HL-60/S4 treated with phorbol 12-myristate 13-acetate at 8.2 ng/mL for 4 days and 3 days (cell line): ENCODE measurements around the gene TXNRD1.
"Not testable (repeated sequence)": the region's sequence is repeated elsewhere in the genome, so short reads cannot be mapped to it uniquely, and the experiment has no call there.

Experiments
- in situ Hi-C: fragments of 300-500 bp; cut with MboI; formaldehyde crosslinking; loops from 2 replicates; pipeline ENCODE4 v1.15.0; 2022; ENCODE audit warnings: low sequenced_read_pairs

TXNRD1 gene

GRCh38 chr12:104276273-104277131 lies 60.9 kb downstream of the TXNRD1 start:
- in situ Hi-C loops: no loop called here

- in situ Hi-C loops: no loop called here
Observed at GRCh38 chr12:104279164-104279563, 63.6 kb downstream of the TXNRD1 start.

DNA sequence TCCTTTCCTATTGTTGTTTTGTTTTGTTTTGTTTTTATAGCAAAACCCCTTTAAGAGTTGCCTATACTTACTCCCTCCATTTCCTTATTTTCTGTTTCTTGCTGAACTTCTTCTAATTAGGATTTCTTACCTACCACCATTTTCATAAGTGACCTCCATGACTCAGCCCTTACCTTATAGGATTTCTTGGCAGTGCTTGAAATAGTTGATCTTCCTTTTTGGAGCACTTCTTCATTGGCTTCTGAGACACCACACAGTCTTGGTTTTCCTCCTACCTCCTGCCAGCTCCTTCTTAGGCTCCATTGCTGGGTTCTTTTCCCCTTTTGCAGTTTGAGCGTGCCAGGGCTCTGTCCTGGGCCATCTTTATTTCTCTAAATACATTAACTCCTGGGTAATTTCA lies 64.5 kb downstream of the TXNRD1 start:
- in situ Hi-C loops: no loop called here

- in situ Hi-C loops: no loop called here
Observed at GRCh38 chr12:104280717-104281458, 65.3 kb downstream of the TXNRD1 start.

DNA sequence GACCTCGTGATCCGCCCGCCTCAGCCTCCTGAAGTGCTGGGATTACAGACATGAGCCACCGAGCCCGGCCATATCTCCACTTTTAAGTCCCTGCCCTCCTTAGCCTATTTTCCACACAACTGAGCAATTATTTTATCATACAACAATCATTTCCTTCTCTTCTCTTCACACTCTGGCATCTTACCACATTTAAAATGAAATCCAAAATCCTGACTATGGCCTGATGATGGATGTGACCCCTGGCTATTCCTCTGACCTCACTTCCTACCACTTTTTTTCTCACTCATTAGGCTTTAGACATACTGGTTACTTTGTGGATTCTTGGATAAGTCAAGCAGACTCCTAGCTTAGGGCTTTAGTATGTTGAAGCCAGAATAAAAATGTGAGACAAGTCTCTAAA lies 66.1 kb downstream of the TXNRD1 start:
- in situ Hi-C loops: no loop called here

- in situ Hi-C loops: no loop called here
Observed at GRCh38 chr12:104282109-104282508, 66.5 kb downstream of the TXNRD1 start.

- in situ Hi-C loops: no loop called here
Observed at GRCh38 chr12:104285740-104286515, 70.3 kb downstream of the TXNRD1 start.

- in situ Hi-C loops: no loop called here
Observed at GRCh38 chr12:104286516-104287482, 71.2 kb downstream of the TXNRD1 start.

DNA sequence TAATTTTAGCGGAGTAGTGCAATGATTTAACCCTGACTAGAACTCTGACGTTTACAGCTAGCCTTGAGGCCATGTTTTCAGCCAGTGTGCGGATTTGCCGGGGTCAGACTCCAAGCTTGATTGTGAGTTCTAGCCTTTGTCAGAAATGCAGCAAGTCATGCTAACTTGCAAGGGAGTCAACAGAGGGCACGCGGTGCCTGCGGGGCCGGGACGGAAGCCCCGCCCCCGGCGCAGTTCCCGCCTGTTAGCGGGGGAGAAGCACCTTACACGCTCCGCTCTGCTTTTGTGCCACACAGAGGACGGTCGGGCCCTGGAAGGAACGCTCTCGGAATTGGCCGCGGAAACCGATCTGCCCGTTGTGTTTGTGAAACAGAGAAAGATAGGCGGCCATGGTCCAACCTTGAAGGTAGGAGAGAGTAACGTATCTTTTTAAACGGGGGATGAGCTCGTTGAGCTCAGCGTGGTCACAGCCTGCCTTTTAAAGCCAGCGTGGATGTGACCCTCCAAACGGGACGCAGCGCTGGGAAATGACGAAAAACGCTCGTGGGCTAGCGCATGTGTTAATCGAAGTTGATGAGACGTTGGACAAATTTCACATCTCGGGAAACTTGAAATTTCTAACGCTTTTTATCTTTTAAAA lies 73.2 kb downstream of the TXNRD1 start:
- in situ Hi-C loops: no loop called here

DNA sequence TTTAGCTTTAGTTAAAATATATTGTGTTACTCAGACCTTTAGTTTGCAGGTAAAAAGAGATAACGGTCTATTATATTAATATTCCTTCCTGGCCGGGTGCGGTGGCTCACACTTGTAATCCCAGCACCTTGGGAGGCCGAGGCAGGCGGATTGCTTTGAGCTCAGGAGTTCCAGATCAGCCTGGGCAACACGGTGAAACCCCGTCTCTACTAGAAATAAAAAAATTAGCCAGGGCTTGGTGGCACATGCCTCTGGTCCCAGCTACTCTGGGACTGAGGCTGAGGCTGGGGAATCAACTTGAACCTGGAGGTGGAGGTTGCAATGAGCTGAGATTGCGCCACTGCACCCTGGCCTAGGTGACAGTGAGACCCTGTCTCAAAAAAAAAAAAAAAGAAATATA lies 74.7 kb downstream of the TXNRD1 start:
- in situ Hi-C loops: no loop called here

DNA sequence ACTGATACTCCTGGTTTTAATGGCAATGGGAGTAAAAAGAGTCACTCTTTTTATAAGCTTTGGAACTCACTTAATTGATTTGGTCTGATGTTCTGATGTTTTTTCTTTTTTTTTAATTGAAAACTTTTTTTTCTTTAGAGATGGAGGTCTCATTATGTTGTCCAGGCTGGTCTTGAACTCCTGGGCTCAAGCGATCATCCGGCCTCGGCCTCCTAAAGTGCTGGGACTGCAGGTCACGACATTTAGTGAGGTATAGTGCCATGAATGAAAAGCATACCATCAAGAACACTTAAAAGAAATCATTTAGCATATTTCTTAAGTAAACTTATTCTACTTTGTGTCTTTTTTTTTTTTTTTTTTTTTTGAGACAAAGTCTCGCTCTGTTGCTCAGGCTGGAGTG lies 75.3 kb downstream of the TXNRD1 start:
- in situ Hi-C loops: no loop called here

- in situ Hi-C loops: no loop called here
Observed at GRCh38 chr12:104291867-104292524, 76.4 kb downstream of the TXNRD1 start.

- in situ Hi-C loops: no loop called here
Observed at GRCh38 chr12:104292872-104293794, 77.6 kb downstream of the TXNRD1 start.

DNA sequence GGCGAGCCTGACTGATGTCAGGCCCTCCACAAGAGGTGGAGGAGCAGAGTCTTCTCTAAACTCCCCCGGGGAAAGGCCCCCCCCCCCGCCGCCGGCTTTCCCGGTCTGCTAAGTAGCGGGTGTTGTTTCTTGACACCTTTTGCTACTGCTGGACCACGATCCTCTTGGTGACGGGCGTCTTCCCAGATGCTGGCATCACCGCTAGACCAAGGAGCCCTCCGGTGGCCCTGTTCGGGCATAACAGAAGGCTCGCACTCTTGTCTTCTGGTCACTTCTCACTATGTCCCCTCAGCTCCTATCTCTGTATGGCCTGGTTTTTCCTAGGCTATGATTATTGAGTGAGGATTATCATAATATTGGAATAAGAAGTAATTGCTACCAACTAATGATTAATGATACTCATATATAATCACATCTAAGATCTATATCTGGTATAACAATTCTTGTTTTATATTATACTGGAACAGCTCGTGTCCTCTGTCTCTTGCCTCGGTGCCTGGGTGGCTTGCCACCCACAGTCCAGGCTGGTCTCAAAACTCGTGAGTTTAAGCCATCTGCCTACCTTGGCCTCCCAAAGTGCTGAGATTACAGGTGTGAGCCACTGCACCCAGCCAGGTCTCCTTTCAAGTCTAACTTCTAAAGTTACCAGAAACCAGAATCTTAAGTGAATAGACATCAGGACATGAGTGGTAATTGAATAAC lies 78.7 kb downstream of the TXNRD1 start:
- in situ Hi-C loops: not testable (repeated sequence)

DNA sequence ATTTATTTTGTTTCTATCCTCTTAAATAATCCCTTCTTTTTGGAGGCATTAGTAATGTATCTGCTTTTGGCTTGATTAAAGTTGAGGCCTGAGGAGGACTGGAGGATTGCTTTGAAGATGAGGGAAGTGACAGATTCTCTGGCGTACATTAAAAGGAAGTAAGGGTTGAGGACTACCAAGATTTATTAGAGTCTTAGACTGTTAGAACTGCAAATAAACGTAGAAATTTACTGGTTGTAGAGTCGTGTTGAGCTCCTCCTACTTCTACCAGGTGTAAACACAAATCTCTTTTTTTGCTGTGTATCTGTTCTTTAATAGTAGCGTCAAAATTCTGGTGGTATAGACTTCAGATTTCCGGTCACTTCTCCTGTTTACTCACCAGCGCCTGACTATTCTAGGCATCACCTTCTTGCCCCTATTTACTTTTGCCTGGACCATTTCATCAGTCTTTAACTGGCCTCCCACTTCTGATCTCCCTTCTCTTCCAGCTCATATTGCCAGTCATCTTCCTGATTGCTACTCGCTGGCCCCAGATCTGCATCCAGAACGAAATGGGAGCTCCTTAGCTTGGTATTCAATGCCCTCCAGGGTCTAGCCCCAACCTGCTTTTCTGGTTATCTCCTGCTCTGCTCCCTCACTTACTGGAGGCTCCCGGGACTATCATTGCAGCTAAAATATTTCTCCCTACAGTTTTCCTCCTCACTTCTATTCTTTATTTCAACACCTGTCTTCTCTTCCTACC lies 79.5 kb downstream of the TXNRD1 start:
- in situ Hi-C loops: no loop called here

DNA sequence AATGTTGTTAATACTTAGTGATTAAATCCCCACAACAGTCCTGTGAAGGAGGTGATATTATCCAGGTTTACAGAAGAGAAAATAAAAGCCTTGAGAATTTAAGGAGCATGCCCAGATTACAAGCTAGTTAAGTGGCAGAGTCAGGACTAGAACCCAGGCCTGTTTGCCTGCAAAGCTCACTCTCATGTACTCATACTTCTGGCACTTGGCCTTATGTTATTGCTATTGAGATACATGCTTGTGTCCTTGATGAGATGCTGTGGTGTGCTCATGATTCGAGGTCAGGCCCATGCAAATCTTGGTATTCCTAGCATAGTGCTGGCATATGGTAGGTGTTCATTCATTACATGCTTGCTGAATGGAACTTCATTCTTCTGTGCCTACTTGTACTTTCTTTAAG lies 80.4 kb downstream of the TXNRD1 start:
- in situ Hi-C loops: no loop called here

DNA sequence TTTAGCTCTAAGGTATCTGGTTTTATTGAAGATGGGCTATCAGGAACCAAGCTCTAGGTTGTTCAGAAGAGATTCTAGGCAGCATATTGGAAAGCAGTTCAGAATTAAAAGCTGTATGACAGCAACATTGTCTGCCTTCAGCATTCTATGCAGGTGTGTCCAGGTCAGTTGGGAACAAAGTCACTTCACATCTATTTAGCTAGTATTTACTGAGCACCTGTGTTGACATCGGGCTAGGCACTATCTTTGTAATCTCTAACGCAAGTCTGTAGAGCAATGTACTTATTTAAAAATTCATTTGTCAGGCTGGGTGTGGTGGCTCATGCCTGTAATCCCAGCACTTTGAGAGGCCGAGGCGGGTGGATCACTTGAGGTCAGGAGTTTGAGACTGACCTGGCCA lies 81.1 kb downstream of the TXNRD1 start:
- in situ Hi-C loops: no loop called here
